Measurements from ENCODE around the gene SLC40A1. TPM values are rescaled to one million over a fixed set of nuclear protein-coding genes. Genes with fewer than 3 reads are reported as not detected.
"Not testable (repeated sequence)": the region's sequence is repeated elsewhere in the genome, so short reads cannot be mapped to it uniquely, and the experiment has no call there.

SLC40A1 gene
- total RNA-seq, 3 donors from 2014 or later: 2.1 to 4.6 (median 2.4) TPM

DNA sequence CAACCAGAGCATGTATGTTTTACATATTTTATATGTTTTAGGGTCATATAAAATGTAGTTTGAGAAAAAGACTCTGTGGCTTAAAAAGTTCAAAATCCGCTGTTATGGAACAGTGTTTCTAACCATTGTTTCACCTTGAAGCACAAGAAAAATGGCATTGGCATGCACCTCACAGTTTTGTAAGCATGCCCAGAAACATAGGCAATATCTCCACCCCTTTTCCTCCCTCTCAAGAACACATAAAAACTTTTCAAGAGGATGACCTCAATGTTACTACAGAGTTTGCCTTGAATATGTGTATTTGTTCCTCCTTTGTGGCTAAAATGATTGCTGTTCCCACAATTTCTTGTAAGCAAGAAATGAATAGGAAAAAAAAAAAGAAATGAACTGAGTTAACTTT, 29.3 kb upstream of the SLC40A1 start:
- no peaks in the 10 kb centered on the region for H3K9me3 Mint-ChIP-seq
- no peaks in the 10 kb centered on the region for H3K27me3 Mint-ChIP-seq (ENCODE audit: low read depth)
- no peak for DNase-seq
- H3K36me3 Mint-ChIP-seq (ENCODE audit: insufficient read depth): no peaks in the 10 kb centered on the region
- ATAC-seq: no peak
- peaks cover 3% of the 10 kb centered on the region for H3K4me1 Mint-ChIP-seq (ENCODE audit: low read depth)
- no peak overlapping the region for H3K4me3 Mint-ChIP-seq

DNA sequence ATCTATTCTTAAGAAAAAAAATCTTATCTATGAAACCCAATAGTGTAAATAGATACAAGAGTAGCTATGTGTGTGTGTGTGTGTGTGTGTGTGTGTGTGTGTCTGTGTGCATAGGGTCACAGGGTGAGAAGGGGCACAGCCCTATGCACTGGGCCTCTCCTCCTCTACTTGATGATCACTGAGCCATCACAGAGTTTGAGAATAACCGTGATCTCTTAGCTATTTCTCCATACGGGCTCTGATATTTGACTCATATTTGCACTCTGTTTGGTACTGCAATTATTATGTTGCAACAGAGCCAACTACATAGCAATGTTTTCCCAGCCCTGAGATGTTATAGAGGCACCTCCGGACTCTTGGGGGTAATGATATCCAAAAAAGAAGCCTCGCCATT, 28.8 kb upstream of the SLC40A1 start:
- no peak for ATAC-seq
- H3K4me3 Mint-ChIP-seq: no peak overlapping the region
- peaks cover 3% of the 10 kb centered on the region for H3K4me1 Mint-ChIP-seq (ENCODE audit: low read depth)
- H3K36me3 Mint-ChIP-seq (ENCODE audit: insufficient read depth): no peaks in the 10 kb centered on the region
- no peaks in the 10 kb centered on the region for H3K9me3 Mint-ChIP-seq
- H3K27me3 Mint-ChIP-seq (ENCODE audit: low read depth): no peaks in the 10 kb centered on the region
- no peak for DNase-seq

DNA sequence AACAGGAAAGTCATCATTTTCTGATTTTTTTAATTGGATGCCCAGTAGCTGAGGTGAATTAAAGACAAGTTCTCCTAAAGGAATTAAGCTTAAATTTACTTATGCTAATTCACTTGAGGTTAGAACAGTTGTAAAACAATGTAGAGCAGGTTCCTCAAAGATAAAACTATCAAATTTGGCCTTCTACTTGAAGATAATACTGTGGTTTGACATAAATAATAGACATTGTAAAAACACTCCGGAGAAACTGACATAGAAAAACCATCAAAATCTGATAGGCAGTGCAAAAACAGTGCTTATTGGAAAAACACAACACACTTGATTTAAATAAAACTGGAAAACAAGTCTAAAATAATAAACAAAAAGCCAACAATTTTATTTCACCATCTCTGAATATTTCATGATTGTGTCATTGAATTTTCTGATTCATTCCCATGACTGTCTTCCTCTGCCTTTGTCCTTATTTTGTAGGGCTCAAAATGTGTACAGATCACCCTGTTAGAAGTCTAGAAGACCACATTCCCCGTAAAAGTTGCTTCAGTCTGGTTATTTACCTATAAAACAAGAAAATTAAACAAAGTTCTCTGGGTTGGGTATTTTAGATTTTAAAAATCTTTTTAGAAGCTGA, 28.3 kb upstream of the SLC40A1 start:
- no peak for ATAC-seq
- no peaks in the 10 kb centered on the region for H3K9me3 Mint-ChIP-seq
- no peak overlapping the region for H3K4me3 Mint-ChIP-seq
- H3K36me3 Mint-ChIP-seq (ENCODE audit: insufficient read depth): no peaks in the 10 kb centered on the region
- H3K4me1 Mint-ChIP-seq (ENCODE audit: low read depth): peaks cover 3% of the 10 kb centered on the region
- H3K27me3 Mint-ChIP-seq (ENCODE audit: low read depth): no peaks in the 10 kb centered on the region
- no peak for DNase-seq

DNA sequence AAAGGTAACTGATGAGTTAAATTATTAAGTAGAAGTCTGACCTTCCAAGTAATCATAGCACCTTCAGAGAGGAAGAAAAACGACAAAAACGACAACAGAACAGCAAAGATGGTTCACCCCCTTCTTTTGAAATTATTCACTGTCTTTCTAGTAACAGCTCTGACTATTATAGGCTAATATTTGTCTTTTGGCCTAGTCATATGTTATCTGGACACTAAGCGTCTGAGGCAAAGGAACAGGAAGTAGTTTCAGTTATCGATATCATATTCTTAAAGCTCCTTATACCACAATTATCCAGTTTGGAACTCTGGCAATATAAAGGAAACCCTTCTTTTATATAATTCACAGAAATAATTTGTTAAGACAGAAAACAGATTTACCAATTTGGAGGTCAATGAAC, 27.6 kb upstream of the SLC40A1 start:
- ATAC-seq: no peak
- H3K4me3 Mint-ChIP-seq: no peak overlapping the region
- H3K36me3 Mint-ChIP-seq (ENCODE audit: insufficient read depth): no peaks in the 10 kb centered on the region
- no peak for DNase-seq
- no peaks in the 10 kb centered on the region for H3K9me3 Mint-ChIP-seq
- peaks cover 2% of the 10 kb centered on the region for H3K4me1 Mint-ChIP-seq (ENCODE audit: low read depth)
- no peaks in the 10 kb centered on the region for H3K27me3 Mint-ChIP-seq (ENCODE audit: low read depth)

DNA sequence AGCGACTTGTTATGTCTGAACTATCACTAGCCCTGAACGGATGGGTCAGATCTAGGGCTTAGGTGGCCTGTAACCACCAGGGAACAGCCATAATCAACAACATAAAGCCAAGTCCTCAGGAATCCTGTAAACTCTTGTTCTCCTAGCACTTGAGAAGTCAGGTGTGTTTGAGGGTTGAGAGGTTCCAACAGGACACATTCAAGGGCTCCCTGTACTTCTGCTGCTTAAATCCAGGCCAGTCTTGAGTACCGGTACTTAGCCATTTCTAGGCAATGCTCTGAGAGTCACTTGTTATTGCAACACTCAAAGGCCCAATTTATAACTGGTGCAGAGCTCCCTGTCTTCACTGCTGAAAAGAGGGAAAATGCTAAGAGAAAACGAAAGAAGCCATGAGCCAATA, 21.6 kb upstream of the SLC40A1 start:
- Mint-ChIP-seq H3K36me3 (ENCODE audit: insufficient read depth) (no peaks in the 10 kb centered on the region), H3K4me3 (no peak overlapping the region), H3K9me3 (no peaks in the 10 kb centered on the region), H3K27me3 (ENCODE audit: low read depth) (no peaks in the 10 kb centered on the region), H3K4me1 (ENCODE audit: low read depth) (no peaks in the 10 kb centered on the region)
- no peak for ATAC-seq
- no peak for DNase-seq

DNA sequence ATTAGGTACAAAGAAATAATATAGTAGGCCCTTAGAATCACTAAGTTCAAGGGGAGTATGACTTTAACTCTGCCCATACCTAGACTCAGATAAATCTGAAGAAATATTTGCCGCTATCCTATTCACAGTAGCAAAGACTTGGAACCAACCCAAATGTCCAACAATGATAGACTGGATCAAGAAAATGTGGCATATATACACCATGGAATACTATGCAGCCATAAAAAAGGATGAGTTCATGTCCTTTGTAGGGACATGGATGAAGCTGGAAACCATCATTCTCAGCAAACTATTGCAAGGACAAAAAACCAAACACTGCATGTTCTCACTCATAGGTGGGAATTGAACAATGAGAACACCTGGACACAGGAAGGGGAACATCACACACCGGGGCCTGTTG, 21.1 kb upstream of the SLC40A1 start:
- DNase-seq; H3K27me3 Mint-ChIP-seq (ENCODE audit: low read depth); ATAC-seq; H3K9me3 Mint-ChIP-seq; H3K4me1 Mint-ChIP-seq (ENCODE audit: low read depth); H3K36me3 Mint-ChIP-seq (ENCODE audit: insufficient read depth); H3K4me3 Mint-ChIP-seq: not testable (repeated sequence)

DNA sequence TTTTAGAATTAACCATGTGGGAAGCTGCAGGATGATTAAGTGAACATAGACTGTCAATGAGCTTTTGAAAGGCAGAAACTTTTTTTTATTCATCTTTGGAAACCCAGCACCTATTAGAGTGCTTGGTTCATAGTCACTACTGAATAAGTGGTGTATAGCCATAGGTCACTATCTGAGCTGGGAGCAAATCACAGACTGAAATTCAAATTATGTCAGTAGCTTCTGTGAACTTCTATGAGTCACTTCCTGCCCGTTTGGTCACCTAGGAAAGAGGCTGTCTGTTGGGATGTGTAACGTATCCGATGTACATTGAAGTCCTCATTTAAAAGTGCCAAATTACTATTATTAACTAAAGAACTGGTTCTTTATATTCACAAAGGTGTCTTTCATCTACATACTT, 20.5 kb upstream of the SLC40A1 start:
- Mint-ChIP-seq H3K36me3 (ENCODE audit: insufficient read depth) (no peaks in the 10 kb centered on the region), H3K4me1 (ENCODE audit: low read depth) (peaks cover 2% of the 10 kb centered on the region), H3K27me3 (ENCODE audit: low read depth) (no peaks in the 10 kb centered on the region), H3K9me3 (no peaks in the 10 kb centered on the region), H3K4me3 (no peak overlapping the region)
- ATAC-seq (peak in 1 of 2 donors; percentile 21), DNase-seq (no peak)

DNA sequence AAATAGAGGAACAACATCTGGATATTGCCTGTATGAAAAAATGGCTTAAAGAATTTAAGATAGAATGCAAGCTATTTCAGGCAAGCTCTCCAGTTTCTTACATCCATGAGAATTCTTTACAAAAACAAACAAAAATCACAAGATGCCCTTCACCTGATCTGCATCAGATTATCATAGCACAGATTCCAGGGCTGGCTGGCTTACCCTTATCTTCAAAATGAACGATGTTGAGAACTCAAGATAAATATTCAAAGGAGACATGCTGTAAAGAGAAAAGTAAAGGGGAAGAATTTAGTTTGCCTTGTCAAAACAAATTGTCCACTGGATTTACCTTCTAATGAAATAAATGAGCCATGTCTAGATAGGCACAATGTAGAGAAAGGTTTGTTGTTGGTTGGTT, 18.7 kb upstream of the SLC40A1 start:
- ATAC-seq (no peak), DNase-seq (no peak)
- H3K27me3 Mint-ChIP-seq (ENCODE audit: low read depth): no peaks in the 10 kb centered on the region
- H3K9me3 Mint-ChIP-seq: no peaks in the 10 kb centered on the region
- H3K36me3 Mint-ChIP-seq (ENCODE audit: insufficient read depth): no peaks in the 10 kb centered on the region
- H3K4me1 Mint-ChIP-seq (ENCODE audit: low read depth): peaks cover 8% of the 10 kb centered on the region
- H3K4me3 Mint-ChIP-seq: no peak overlapping the region

DNA sequence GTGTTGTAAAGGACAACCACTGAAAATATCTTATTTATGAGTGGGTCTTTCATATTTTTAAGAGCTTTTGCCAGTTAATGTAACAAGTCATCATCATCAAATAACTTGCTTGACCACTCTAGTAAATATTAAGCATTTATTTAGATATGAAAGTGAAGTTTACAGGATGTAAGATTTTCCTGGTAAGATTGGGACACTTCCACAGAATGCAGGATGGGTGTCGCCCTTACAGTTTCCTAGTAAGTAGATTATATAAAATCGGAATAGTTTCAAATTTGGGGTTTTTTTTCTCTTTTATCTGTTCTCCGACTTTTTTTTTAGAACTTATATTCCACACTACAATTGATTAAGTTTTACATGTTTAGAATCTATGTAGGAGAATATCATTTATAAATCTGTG, 14.8 kb upstream of the SLC40A1 start:
- DNase-seq: no peak
- no peak overlapping the region for H3K4me3 Mint-ChIP-seq
- peaks cover 37% of the 10 kb centered on the region for H3K4me1 Mint-ChIP-seq (ENCODE audit: low read depth)
- no peak for ATAC-seq
- no peaks in the 10 kb centered on the region for H3K27me3 Mint-ChIP-seq (ENCODE audit: low read depth)
- H3K9me3 Mint-ChIP-seq: no peaks in the 10 kb centered on the region
- H3K36me3 Mint-ChIP-seq (ENCODE audit: insufficient read depth): no peaks in the 10 kb centered on the region

DNA sequence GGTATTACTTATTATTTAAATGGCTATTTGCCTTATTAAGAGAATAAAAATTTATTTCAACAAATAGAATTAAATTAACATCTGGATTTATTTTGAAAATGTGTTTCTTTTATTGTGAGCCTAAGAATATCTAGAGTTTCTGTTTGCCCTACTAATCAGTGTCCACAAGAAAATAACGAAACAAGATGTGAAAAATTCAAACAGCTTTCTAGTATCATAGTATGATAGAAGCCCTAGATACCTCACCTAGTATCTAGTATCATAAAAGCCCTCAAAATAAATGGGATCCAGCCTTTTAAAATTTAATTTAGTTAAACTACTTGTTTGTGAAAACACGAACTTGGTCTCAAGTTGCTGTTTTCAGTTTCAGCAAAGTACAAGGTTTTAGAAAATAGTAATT, 13.7 kb upstream of the SLC40A1 start:
- H3K36me3 Mint-ChIP-seq (ENCODE audit: insufficient read depth): no peaks in the 10 kb centered on the region

DNA sequence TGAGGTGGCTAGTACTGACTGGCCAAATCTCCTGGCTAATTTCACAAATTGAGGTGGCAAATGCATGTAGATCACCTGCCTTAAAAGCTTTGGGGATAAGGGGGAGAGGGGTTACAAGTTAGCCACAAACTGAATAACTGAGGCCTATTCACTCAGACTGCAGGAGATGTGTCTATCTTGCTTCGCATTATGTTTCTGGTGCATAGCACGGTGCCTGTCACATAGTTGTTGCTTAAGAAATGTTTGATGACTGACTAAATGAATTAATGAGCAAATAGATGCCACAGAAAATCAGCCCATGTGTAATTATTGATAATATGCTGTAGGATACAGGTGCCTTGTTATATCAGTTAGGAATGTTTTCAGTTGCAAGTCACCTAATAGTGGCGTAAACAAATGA, 12.5 kb upstream of the SLC40A1 start:
- no peaks in the 10 kb centered on the region for H3K27me3 Mint-ChIP-seq (ENCODE audit: low read depth)
- peaks cover 43% of the 10 kb centered on the region for H3K4me1 Mint-ChIP-seq (ENCODE audit: low read depth)
- ATAC-seq (no peak), DNase-seq (no peak)
- H3K4me3 Mint-ChIP-seq: no peak overlapping the region
- no peaks in the 10 kb centered on the region for H3K36me3 Mint-ChIP-seq (ENCODE audit: insufficient read depth)
- no peaks in the 10 kb centered on the region for H3K9me3 Mint-ChIP-seq

More for the DNA sequence above, 13.7 kb upstream of the SLC40A1 start:
- ATAC-seq (no peak), DNase-seq (no peak)
- no peak overlapping the region for H3K4me3 Mint-ChIP-seq
- peaks cover 43% of the 10 kb centered on the region for H3K4me1 Mint-ChIP-seq (ENCODE audit: low read depth)
- no peaks in the 10 kb centered on the region for H3K27me3 Mint-ChIP-seq (ENCODE audit: low read depth)
- no peaks in the 10 kb centered on the region for H3K9me3 Mint-ChIP-seq

DNA sequence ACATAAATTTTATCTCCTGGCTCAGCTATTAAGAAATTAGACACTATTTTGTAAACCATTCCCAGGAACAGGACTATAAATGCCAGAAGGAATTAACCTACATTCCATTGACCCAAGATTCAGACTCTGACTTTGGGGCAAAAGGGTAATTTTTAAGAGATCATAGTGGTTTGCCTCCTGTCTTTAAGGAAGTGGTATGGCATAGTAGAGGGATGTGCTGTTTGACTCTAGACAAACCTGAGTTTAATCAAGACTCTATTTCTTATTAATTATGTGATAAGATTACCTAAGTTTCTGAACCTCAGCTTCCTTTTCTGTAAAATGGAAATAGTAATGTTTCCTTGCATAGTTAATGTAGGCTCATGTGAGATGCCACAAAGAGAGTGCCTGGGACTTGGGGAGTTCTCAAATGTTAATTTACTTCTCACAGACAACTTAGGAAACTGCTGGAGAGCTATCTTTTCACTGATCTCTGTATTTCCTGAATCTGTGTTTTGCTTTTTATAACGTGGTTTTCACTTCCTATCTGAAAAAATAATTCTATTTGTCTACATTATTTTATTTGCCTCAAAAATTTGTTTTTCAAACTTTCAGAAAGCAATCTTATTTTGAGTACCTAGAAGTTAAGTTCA, 11.9 kb upstream of the SLC40A1 start:
- ATAC-seq (no peak), DNase-seq (no peak)
- Mint-ChIP-seq H3K9me3 (no peaks in the 10 kb centered on the region), H3K4me1 (ENCODE audit: low read depth) (peaks cover 43% of the 10 kb centered on the region), H3K4me3 (no peak overlapping the region), H3K27me3 (ENCODE audit: low read depth) (no peaks in the 10 kb centered on the region), H3K36me3 (ENCODE audit: insufficient read depth) (no peaks in the 10 kb centered on the region)

DNA sequence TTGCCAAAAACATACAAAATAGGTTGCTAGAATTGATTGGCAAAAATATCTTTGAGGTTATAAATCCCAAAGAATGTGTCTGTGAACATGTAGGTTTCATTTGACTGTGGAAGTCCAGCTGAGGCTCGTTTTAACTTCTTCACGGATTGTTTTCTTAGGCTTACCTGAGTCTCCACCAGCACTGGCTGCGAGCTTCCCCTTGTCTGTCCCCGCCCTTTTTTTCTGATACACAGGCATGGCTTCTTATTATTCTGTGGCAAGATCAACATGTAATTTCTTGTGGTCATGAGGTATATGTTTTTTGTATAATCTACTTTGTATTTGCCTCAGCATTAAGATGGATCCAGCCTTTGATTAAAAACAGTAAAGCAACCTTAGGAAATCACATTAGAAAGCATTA, 7.2 kb upstream of the SLC40A1 start:
- H3K9me3 Mint-ChIP-seq: no peaks in the 10 kb centered on the region
- H3K36me3 Mint-ChIP-seq (ENCODE audit: insufficient read depth): no peaks in the 10 kb centered on the region
- peaks cover 26% of the 10 kb centered on the region for H3K4me1 Mint-ChIP-seq (ENCODE audit: low read depth)
- H3K4me3 Mint-ChIP-seq: no peak overlapping the region
- no peak for ATAC-seq
- DNase-seq: no peak
- peaks cover 7% of the 10 kb centered on the region for H3K27me3 Mint-ChIP-seq (ENCODE audit: low read depth)

DNA sequence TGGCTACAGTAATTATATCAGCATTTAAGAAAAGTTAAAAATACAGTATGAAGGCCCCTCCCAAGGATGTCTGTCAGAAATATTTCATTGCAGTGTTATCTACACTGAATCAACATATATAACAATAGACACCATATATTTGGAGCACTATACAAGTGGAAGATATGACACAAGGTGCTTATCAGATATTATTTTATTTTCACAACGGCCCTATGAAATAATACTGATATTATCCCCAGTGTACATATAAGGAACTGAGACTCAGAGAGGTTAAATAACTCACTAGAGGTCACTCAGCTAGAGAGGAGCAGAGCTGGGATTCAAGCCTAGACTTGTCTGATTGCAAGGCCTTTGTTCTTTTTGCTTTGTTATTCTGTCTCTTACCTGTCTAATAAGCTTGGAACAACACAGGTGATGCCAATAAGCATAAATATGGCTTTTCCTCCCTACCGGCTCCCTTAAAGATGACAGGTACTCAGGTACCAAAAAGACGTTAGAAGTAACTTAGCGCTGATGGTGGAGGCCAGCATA, 4.7 kb upstream of the SLC40A1 start:
- no peaks in the 10 kb centered on the region for H3K36me3 Mint-ChIP-seq (ENCODE audit: insufficient read depth)
- H3K4me3 Mint-ChIP-seq: no peak overlapping the region
- DNase-seq (no peak), ATAC-seq (no peak)
- peaks cover 13% of the 10 kb centered on the region for H3K4me1 Mint-ChIP-seq (ENCODE audit: low read depth)
- no peaks in the 10 kb centered on the region for H3K9me3 Mint-ChIP-seq
- H3K27me3 Mint-ChIP-seq (ENCODE audit: low read depth): peaks cover 14% of the 10 kb centered on the region

DNA sequence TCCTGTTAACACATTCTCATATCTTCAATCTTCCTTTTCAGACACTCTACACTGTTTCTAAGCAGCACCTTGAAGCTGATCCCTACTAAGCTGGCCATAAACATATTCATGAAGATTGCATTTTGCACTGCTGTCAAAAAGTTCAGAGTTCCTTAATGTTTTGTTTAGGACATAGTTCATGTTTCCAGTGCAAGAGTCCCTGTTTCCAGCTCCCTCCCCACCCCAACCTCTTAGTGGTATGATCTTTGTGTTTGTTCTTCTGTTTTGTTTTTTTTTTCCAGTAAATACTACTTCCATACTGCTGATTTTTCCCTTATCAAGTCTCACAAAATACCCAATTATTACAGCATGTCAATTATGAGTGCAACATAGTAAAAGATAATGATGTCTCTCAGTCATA, 4.1 kb upstream of the SLC40A1 start:
- no peak overlapping the region for H3K4me3 Mint-ChIP-seq
- ATAC-seq (no peak), DNase-seq (no peak)
- H3K27me3 Mint-ChIP-seq (ENCODE audit: low read depth): peaks cover 18% of the 10 kb centered on the region
- peaks cover 16% of the 10 kb centered on the region for H3K4me1 Mint-ChIP-seq (ENCODE audit: low read depth)
- H3K36me3 Mint-ChIP-seq (ENCODE audit: insufficient read depth): no peaks in the 10 kb centered on the region
- no peaks in the 10 kb centered on the region for H3K9me3 Mint-ChIP-seq
